RPMI7951 (cell line): ENCODE measurements around the gene GRIA2. TPM values are rescaled to one million over a fixed set of nuclear protein-coding genes. Genes with fewer than 3 reads are reported as not detected.
"Not testable (repeated sequence)": the region's sequence is repeated elsewhere in the genome, so short reads cannot be mapped to it uniquely, and the experiment has no call there.

Experiments
- DNase-seq: peaks from one replicate; pipeline ENCODE4 v3.0.0-alpha.2; 2012; ENCODE audit warnings: low read depth
- total RNA-seq: library from RNA; depleted of rRNA; stranded (reverse); fragments of >200 nt; shearing (Covaris generic); gene quantifications from 2 replicates; pipeline ENCODE4 v1.2.3, GENCODE V29; 2014; rRNA removed

The GRIA2 gene
- total RNA-seq, result not detected in 2 replicates

GRCh38 chr4:157220371-157220881, at the start of gene GRIA2:
Gene GRIA2 (plus strand): TSS chr4:157220728. CDS start chr4:157221043, 315 bp downstream.
- DNase-seq, result peak; percentile 57

- DNase-seq, result peak; percentile 4
Observed at GRCh38 chr4:157172011-157172410, 48.5 kb upstream of the GRIA2 start.

GRCh38 chr4:157180268-157180667, 40.3 kb upstream of the GRIA2 start:
- not testable (repeated sequence) for DNase-seq

- DNase-seq, result no peak
Observed at GRCh38 chr4:157184300-157184699, 36.2 kb upstream of the GRIA2 start.

GRCh38 chr4:157185363-157185762, 35.2 kb upstream of the GRIA2 start:
- no peak for DNase-seq

- DNase-seq, result no peak
Observed at GRCh38 chr4:157195374-157195773, 25.2 kb upstream of the GRIA2 start.

- DNase-seq, result no peak
Observed at GRCh38 chr4:157196046-157196445, 24.5 kb upstream of the GRIA2 start.

- DNase-seq, result peak; percentile 74
Observed at GRCh38 chr4:157204634-157205244, 15.8 kb upstream of the GRIA2 start.

GRCh38 chr4:157217708-157218107, 2.8 kb upstream of the GRIA2 start:
- DNase-seq, result peak; percentile 11

- DNase-seq, result no peak
Observed at GRCh38 chr4:157219711-157220370, 687 bp upstream of the GRIA2 start.

GRCh38 chr4:157221426-157221894, 932 bp downstream of the GRIA2 start:
- no peak for DNase-seq

GRCh38 chr4:157221895-157222770, 1.6 kb downstream of the GRIA2 start:
- DNase-seq, result peak; percentile 8

- no peak for DNase-seq
Observed at GRCh38 chr4:157222771-157223160, 2.2 kb downstream of the GRIA2 start.

- no peak for DNase-seq
Observed at GRCh38 chr4:157223456-157223855, 2.9 kb downstream of the GRIA2 start.

GRCh38 chr4:157225096-157225495, 4.6 kb downstream of the GRIA2 start:
- DNase-seq, result no peak

GRCh38 chr4:157226035-157226434, 5.5 kb downstream of the GRIA2 start:
- no peak for DNase-seq

GRCh38 chr4:157226601-157227000, 6.1 kb downstream of the GRIA2 start:
- no peak for DNase-seq

- no peak for DNase-seq
Observed at GRCh38 chr4:157231525-157231924, 11.0 kb downstream of the GRIA2 start.

GRCh38 chr4:157242871-157243270, 22.3 kb downstream of the GRIA2 start:
- no peak for DNase-seq

GRCh38 chr4:157244348-157244747, 23.8 kb downstream of the GRIA2 start:
- no peak for DNase-seq

- DNase-seq, result no peak
Observed at GRCh38 chr4:157245351-157245750, 24.8 kb downstream of the GRIA2 start.

- no peak for DNase-seq
Observed at GRCh38 chr4:157246964-157247363, 26.4 kb downstream of the GRIA2 start.
